ENCODE data around the gene MIEF1.

The MIEF1 gene

GRCh38 chr22:39543095-39543494 lies 41.0 kb downstream of the MIEF1 start:
- peak in 1 of 2 experiments; percentile 41 for DNase-seq (ENCODE audit: low read depth in 1 of 2, low spot score in 1 of 2)
- Histone ChIP-seq H3K4me3 (replicated peaks; ENCODE audit: insufficient read depth, low read length) (no peak overlapping the region), H3K27ac (replicated peaks) (no peak overlapping the region), H3K27me3 (ENCODE audit: insufficient read depth, poor library complexity, severe bottlenecking) (peaks cover 9% of the 10 kb centered on the region)
- TF ChIP-seq CTCF (IDR thresholded peaks at IDR 0.05; ENCODE audit: insufficient read depth, low read length) (peak; percentile 23), REST (IDR thresholded peaks at IDR 0.05; ENCODE audit: insufficient replicate concordance, low read depth) (peak; percentile 36), POLR2AphosphoS5 (IDR thresholded peaks at IDR 0.05; ENCODE audit: low read depth) (no peak), GABPA (IDR thresholded peaks at IDR 0.05; ENCODE audit: low read depth) (no peak)

- Histone ChIP-seq H3K4me3 (replicated peaks; ENCODE audit: insufficient read depth, low read length) (no peak overlapping the region), H3K27me3 (ENCODE audit: insufficient read depth, poor library complexity, severe bottlenecking) (peaks cover 6% of the 10 kb centered on the region), H3K27ac (replicated peaks) (no peak overlapping the region)
- peak in 1 of 2 experiments; percentile 18 for DNase-seq (ENCODE audit: low read depth in 1 of 2, low spot score in 1 of 2)
- TF ChIP-seq GABPA (IDR thresholded peaks at IDR 0.05; ENCODE audit: low read depth) (no peak), SPI1 (IDR thresholded peaks at IDR 0.05; ENCODE audit: borderline replicate concordance, low read depth) (no peak), POLR2AphosphoS5 (IDR thresholded peaks at IDR 0.05; ENCODE audit: low read depth) (no peak), REST (IDR thresholded peaks at IDR 0.05; ENCODE audit: insufficient replicate concordance, low read depth) (peak; percentile 100), CTCF (IDR thresholded peaks at IDR 0.05; ENCODE audit: insufficient read depth, low read length) (no peak)
These were observed 43.6 kb downstream of the MIEF1 start for GRCh38 chr22:39545386-39546365.

GRCh38 chr22:39546889-39547586 lies 44.9 kb downstream of the MIEF1 start:
- H3K4me3 ChIP-seq (replicated peaks; ENCODE audit: insufficient read depth, low read length) = no peak overlapping the region
- H3K27me3 ChIP-seq (ENCODE audit: insufficient read depth, poor library complexity, severe bottlenecking) = peaks cover 6% of the 10 kb centered on the region
- H3K27ac ChIP-seq (replicated peaks) = no peak overlapping the region
- TF ChIP-seq CTCF (IDR thresholded peaks at IDR 0.05; ENCODE audit: insufficient read depth, low read length) = no peak
- no peak for TF ChIP-seq POLR2AphosphoS5 (IDR thresholded peaks at IDR 0.05; ENCODE audit: low read depth)
- TF ChIP-seq GABPA (IDR thresholded peaks at IDR 0.05; ENCODE audit: low read depth) = no peak
- TF ChIP-seq REST (IDR thresholded peaks at IDR 0.05; ENCODE audit: insufficient replicate concordance, low read depth) = no peak
- TF ChIP-seq SPI1 (IDR thresholded peaks at IDR 0.05; ENCODE audit: borderline replicate concordance, low read depth) = no peak
- DNase-seq (ENCODE audit: low read depth in 1 of 2, low spot score in 1 of 2) = no peak

All from HL-60 (cell line).